Measurements from ENCODE around the gene MED15. TPM values are rescaled to one million over a fixed set of nuclear protein-coding genes. Genes with fewer than 3 reads are reported as not detected.

Gene MED15
- total RNA-seq, 2 experiments from 2014 or later, result 141 to 182 TPM

DNA sequence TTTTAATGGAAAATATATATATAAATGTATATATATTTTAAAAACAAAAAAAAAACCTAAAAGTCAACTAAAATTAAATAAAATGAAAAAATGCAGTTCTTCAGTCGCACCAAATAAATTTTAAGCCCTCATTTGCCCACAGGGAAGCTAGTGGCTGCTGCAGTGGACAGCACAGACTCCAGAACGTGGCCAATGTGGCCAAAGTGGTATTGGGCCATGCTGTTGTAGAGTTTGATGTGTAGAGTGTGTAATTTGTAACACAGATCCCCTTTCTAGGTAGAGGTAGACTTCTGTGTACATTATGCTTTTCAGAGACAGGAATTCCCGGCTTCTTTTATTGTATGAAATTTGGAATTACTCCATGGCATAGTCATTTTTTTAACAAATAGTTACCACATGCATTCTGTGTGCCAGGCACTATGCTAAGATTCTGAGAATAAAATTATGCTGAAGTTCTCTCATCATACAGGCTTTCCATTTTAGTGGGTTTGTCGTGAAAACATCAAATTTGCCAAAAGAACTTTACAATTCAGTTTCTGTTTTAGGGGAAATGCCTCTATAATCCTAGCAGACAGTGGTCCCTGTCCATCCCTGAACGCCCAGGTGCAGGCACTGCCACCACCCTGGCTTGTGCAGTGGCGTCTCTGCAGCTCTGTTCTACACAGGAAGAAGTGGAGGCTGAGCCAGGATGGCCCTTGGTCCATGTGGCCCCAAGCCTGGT is 68.5 kb downstream of the MED15 start:
- H3K9me3 Mint-ChIP-seq, result no peaks in the 10 kb centered on the region
- ChIA-PET CTCF (interaction anchor here (0.6 to 3.9 kb wide), 4 partner anchors 11 to 342 kb away, joined by 3 to 21 read pairs (median 6); no protein-coding TSS in a partner anchor), POLR2A (no interaction called here)
- peak overlapping the region; percentile 80 for H3K27ac Mint-ChIP-seq
- DNase-seq, result no peak
- H3K4me3 Mint-ChIP-seq, result no peak overlapping the region
- no peaks in the 10 kb centered on the region for H3K27me3 Mint-ChIP-seq
- peaks cover 69% of the 10 kb centered on the region for H3K36me3 Mint-ChIP-seq (ENCODE audit: low read depth)
- peaks cover 48% of the 10 kb centered on the region for H3K4me1 Mint-ChIP-seq

DNA sequence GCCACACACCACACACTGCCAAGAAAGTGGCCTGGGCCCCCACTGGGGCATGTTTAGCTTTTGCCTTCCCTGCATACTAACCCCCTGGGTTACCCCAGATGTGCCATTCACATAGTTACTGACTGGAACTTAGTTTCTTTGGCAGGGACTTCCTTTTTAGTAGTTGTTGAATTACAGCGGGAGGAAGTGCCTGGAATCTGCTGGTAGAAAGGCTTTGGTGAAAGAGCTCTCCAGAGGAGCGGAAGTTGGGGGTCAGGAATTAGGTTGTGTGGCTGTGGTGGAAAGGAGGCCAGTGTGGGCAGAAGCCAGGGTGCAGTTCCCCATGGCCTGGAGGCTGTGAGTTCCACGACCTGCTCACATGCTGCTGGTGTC is 69.0 kb downstream of the MED15 start:
- Mint-ChIP-seq H3K4me1 (peaks cover 42% of the 10 kb centered on the region), H3K27ac (peak overlapping the region; percentile 80), H3K9me3 (no peaks in the 10 kb centered on the region), H3K27me3 (no peaks in the 10 kb centered on the region), H3K36me3 (ENCODE audit: low read depth) (peaks cover 63% of the 10 kb centered on the region), H3K4me3 (no peak overlapping the region)
- ChIA-PET POLR2A (no interaction called here), CTCF (interaction anchor here (0.6 to 1.7 kb wide), 3 partner anchors 12 to 342 kb away, joined by 3 to 8 read pairs (median 4); no protein-coding TSS in a partner anchor)
- DNase-seq, result no peak

DNA sequence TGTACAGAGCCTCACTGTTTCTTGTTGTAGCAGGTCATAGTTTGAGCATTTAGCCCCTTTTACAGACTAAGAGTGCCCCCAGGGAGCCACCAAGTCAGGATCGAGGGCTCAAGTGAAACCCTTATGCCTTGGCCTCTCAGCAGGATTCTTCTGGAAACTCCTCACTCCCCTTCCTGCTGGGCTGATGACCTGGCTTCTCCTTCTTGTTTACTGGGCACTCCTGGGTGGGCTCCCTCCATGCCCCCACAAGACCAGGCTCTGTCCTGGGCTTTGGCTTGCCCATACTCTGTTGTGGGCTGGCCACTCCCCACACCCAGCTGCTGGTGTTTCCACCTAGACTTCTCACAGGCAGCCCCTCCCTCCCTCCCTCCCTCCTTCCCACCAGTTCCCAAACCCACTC is 69.6 kb downstream of the MED15 start:
- peaks cover 57% of the 10 kb centered on the region for H3K36me3 Mint-ChIP-seq (ENCODE audit: low read depth)
- no peak for DNase-seq
- H3K4me3 Mint-ChIP-seq, result no peak overlapping the region
- peaks cover 36% of the 10 kb centered on the region for H3K4me1 Mint-ChIP-seq
- H3K9me3 Mint-ChIP-seq, result no peaks in the 10 kb centered on the region
- CTCF ChIA-PET, result interaction anchor here (1.1 to 1.7 kb wide), 2 partner anchors 12 to 29 kb away, joined by 4 to 8 read pairs; no protein-coding TSS in a partner anchor
- POLR2A ChIA-PET, result no interaction called here
- H3K27me3 Mint-ChIP-seq, result no peaks in the 10 kb centered on the region
- H3K27ac Mint-ChIP-seq, result peak overlapping the region; percentile 80

DNA sequence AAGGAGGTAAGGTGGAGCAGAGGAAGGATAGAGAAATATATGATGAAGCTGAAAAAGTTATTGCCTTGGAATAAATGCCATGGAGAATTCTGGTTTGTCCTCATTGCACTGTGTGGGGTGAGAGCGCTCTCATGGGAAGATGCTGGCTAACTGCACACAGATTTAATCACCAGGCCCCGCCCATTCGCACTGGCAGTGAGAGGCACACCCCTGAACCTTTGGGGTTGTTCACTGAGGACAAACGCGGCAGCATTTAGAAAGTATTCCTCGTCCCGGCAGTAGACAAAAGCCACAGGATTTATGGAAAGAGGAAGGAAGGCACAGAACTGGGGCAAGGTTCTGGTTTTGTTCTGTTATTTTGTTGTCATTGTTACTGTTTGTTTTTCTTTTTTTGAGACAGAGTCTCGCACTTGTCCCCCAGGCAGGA is 70.2 kb downstream of the MED15 start:
- H3K27ac Mint-ChIP-seq, result peak overlapping the region; percentile 79

DNA sequence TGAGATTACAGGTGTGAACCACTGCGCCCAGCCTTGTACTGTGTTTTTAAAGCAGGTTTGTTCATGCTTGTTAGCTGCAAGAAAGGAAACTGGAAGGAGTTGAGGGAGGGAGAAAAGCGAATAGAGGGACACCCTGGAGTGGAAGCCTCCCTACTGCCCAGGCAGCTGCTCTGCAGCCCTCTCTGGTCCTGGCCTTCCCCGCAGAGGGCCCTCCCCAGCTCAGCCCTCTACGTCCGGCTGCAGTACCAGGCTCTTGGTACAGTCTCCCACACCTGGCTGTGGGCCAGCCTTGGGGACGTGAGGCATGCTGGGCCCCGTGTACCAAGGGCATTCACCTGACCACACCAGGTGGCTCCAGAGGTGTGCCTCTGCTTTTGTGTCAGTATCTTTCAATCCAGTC is 70.8 kb downstream of the MED15 start:
- Mint-ChIP-seq H3K4me3 (no peak overlapping the region), H3K36me3 (ENCODE audit: low read depth) (peaks cover 48% of the 10 kb centered on the region), H3K27ac (no peak overlapping the region), H3K9me3 (no peaks in the 10 kb centered on the region), H3K4me1 (peaks cover 31% of the 10 kb centered on the region), H3K27me3 (no peaks in the 10 kb centered on the region)
- POLR2A ChIA-PET, result no interaction called here
- DNase-seq, result no peak
- CTCF ChIA-PET, result interaction anchor here (1.3 kb wide), 1 partner anchor 10 kb away, joined by 4 read pairs; no protein-coding TSS in a partner anchor

More for the DNA sequence above, 70.2 kb downstream of the MED15 start:
- Mint-ChIP-seq H3K4me3 (no peak overlapping the region), H3K4me1 (peaks cover 32% of the 10 kb centered on the region), H3K9me3 (no peaks in the 10 kb centered on the region), H3K27me3 (no peaks in the 10 kb centered on the region), H3K36me3 (ENCODE audit: low read depth) (peaks cover 52% of the 10 kb centered on the region)
- CTCF ChIA-PET, result interaction anchor here (1.3 kb wide), 1 partner anchor 10 kb away, joined by 4 read pairs; no protein-coding TSS in a partner anchor
- POLR2A ChIA-PET, result no interaction called here
- DNase-seq, result no peak

DNA sequence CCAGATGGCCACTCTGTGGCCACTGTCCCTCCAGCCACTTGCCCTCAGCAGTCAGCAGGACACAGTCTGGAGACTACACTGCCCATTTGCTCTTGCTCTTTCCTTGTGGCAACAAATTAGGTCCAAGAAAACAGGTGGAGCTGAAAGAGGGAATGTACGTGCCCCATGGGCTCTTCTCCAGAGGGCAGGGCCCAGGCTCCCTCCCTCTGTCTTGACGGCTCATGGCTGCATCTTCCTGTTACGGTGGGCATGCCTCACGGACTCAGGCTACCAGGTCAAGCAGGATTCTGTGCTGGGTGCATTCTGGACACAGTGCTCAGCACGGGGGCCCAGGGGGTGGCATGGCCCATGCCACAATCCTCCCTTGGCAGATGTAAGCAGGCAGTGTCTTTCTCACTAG is 71.3 kb downstream of the MED15 start:
- POLR2A ChIA-PET, result no interaction called here
- Mint-ChIP-seq H3K4me1 (peaks cover 30% of the 10 kb centered on the region), H3K36me3 (ENCODE audit: low read depth) (peaks cover 43% of the 10 kb centered on the region)

DNA sequence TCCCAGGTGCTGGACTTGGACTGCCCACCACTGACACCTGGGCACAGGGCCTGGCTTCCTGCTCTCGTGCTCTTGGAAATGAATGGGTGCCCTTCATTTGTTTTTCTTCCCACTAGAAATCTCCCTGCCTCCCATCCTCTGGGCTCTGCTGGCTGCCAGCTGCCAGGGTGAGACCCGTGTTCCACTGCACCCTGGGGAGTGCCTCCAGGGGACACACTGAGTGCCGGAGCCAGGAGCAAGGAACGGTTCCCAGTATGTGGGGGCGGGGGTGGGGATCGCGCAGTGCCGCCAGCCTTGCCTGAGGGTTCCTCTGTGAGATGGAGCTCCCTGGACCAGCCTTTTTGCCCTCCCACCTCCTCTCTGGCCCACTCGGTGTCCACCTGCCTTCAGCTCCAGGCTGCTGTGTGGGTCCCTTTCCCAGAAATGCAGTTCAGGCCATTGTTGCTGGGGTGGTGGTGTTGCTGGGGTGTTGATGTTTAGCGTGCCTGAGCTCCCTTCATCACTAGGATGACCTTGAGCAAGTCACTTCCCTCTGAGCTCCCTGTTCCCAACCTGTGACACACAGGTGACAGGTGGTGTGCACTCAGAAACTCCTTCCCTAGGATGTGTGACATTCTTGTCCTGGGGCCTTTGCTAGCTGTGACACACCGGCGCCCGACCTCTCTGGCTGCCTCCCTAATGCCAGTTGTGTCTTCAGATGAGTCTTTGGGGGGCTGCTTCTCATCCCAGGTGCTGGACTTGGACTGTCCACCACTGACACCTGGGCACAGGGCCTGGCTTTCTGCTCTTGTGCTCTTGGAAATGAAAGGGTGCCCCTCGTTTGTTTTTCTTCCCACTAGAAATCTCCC is 72.1 kb downstream of the MED15 start:
- H3K4me1 Mint-ChIP-seq, result peaks cover 30% of the 10 kb centered on the region
- no peaks in the 10 kb centered on the region for H3K9me3 Mint-ChIP-seq
- H3K4me3 Mint-ChIP-seq, result no peak overlapping the region
- ChIA-PET POLR2A (no interaction called here), CTCF (interaction anchor here (1.0 to 1.7 kb wide), 4 partner anchors 9 to 29 kb away, joined by 3 to 5 read pairs (median 4); no protein-coding TSS in a partner anchor)
- no peak for DNase-seq
- H3K36me3 Mint-ChIP-seq (ENCODE audit: low read depth), result peaks cover 40% of the 10 kb centered on the region
- H3K27me3 Mint-ChIP-seq, result no peaks in the 10 kb centered on the region
- H3K27ac Mint-ChIP-seq, result peak overlapping the region; percentile 78

More for the DNA sequence above, 71.3 kb downstream of the MED15 start:
- CTCF ChIA-PET, result interaction anchor here (1.3 kb wide), 1 partner anchor 11 kb away, joined by 4 read pairs; no protein-coding TSS in a partner anchor
- H3K27ac Mint-ChIP-seq, result no peak overlapping the region
- H3K9me3 Mint-ChIP-seq, result no peaks in the 10 kb centered on the region
- H3K4me3 Mint-ChIP-seq, result no peak overlapping the region
- H3K27me3 Mint-ChIP-seq, result no peaks in the 10 kb centered on the region
- DNase-seq, result no peak

DNA sequence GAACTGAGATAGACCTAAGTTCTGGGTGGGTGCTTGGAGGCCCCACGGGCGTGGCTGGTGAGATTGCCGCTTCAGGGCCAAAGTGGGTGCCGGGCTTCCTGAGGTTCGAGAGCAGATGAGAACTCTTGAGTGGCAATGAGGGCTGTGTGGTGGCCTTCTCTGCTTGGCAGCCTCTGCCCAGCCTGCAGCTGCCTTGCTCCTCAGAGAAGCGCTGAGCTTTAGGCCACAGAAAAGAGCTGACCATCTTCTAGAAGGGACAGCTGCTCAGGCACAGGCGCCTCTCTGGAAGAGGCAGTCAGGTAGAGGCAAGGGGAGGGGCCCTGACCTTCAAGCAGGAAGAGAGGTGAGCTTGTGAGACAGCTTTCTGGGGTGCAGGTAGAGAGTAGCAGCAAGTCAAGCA is 72.8 kb downstream of the MED15 start:
- POLR2A ChIA-PET, result no interaction called here
- H3K9me3 Mint-ChIP-seq, result no peaks in the 10 kb centered on the region
- H3K36me3 Mint-ChIP-seq (ENCODE audit: low read depth), result peaks cover 39% of the 10 kb centered on the region
- CTCF ChIA-PET, result interaction anchor here (1.0 to 1.7 kb wide), 4 partner anchors 10 to 28 kb away, joined by 3 to 5 read pairs (median 4); no protein-coding TSS in a partner anchor
- no peaks in the 10 kb centered on the region for H3K27me3 Mint-ChIP-seq
- H3K4me1 Mint-ChIP-seq, result peaks cover 27% of the 10 kb centered on the region
- DNase-seq, result no peak
- peak overlapping the region; percentile 78 for H3K27ac Mint-ChIP-seq
- no peak overlapping the region for H3K4me3 Mint-ChIP-seq

DNA sequence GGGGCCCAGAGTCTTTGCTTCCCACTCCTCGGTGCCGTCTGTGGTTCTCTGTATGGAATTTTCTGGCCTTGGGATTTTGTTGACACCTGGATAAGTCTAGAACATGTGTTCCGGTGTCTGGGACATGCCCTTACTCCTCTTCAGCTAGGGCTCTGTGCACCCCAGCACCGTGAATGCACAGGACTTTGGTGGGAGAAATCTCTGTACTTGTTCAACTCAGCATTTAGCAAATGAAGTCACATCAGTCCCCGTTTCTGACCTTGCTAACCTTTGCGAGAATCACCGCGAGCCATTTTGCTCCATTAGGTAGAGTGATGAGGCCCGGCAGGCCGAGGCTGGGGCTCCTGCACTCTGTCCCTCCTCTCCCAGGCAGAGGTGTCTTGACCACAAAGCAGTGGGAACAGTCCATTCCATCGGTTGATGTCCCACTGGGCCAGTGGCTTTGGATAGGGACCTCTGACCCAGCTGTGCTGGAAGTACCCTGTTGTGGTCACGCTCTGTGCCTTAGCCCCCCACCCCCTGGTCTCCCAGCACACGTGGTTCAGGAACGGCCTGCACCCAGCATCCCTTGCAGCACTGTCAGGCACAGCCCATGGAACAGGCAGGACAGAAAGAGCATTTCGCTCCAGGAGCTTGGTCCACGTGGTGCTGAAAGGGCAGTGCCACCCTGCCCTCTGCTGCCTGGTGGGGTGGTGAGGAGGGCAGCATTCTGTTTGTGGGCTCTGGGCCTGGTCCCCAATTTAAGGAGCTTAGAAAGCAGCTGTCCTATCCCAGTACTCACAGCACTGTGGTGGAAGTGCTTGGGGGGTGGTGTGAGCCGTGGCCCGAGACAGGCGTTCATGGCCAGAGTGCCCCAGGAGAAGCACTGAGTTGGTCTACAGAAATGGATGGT is 73.4 kb downstream of the MED15 start:
- H3K36me3 Mint-ChIP-seq (ENCODE audit: low read depth), result peaks cover 39% of the 10 kb centered on the region
- H3K4me1 Mint-ChIP-seq, result peaks cover 25% of the 10 kb centered on the region
- no peaks in the 10 kb centered on the region for H3K9me3 Mint-ChIP-seq
- peak overlapping the region; percentile 57 for H3K27ac Mint-ChIP-seq
- no peaks in the 10 kb centered on the region for H3K27me3 Mint-ChIP-seq
- H3K4me3 Mint-ChIP-seq, result no peak overlapping the region
- POLR2A ChIA-PET, result no interaction called here
- no peak for DNase-seq
- CTCF ChIA-PET, result interaction anchor here (0.6 to 1.7 kb wide), 5 partner anchors 10 to 162 kb away, joined by 3 to 5 read pairs (median 5); no protein-coding TSS in a partner anchor

DNA sequence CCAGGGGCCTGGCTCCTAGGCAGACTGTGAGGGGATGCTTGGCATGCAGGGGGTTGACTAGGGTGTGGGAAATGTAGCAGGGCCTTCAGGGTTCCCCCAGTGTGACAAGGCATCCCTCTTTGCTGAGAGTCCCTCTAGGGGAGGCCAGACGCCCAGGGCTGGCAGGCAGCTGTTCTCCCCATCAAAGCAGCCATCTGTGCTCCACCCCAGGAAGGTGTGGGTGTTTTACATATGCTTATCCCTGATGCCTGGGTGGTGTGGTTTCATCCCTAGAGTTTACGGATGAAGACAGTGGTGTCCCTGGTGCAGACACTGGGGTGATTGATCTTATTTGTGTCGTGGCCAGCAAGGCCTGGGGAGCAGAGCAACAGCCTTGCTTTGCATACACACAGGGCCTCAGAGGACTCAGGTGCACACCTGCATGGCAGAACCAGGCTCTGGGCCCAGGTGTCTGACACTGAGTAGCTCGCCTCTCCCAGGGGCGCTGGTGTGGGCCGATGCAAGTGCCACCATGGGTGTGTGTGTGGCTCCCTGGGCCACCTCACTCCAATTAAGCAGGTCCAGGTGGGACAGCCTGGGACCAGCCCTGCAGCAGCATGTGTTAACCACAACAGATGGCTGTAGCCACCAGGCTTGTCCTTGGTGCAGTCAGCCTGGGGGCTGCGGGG is 74.2 kb downstream of the MED15 start:
- Mint-ChIP-seq H3K36me3 (ENCODE audit: low read depth) (peaks cover 33% of the 10 kb centered on the region), H3K27ac (no peak overlapping the region), H3K4me1 (peaks cover 18% of the 10 kb centered on the region), H3K9me3 (no peaks in the 10 kb centered on the region), H3K4me3 (no peak overlapping the region), H3K27me3 (no peaks in the 10 kb centered on the region)
- POLR2A ChIA-PET, result no interaction called here
- CTCF ChIA-PET, result interaction anchor here (0.6 to 1.7 kb wide), 4 partner anchors 11 to 161 kb away, joined by 4 to 5 read pairs (median 5); no protein-coding TSS in a partner anchor
- no peak for DNase-seq

DNA sequence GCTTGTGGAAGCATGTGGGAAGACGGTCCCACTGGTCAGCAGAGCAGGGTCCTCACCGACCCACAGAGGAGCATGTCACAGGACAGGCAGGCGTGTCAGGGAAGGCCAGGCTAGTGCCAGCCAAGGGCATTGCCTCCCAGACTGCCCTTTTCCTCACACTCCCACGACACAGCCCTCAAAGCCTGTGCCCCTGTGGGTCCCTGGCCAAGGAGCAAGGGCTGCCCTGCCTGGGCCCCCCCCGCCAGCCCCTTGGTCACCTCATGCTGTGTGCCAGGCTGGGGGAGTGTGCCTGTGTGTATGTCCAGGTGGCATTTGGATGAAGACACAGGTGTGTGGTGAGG is 74.7 kb downstream of the MED15 start:
- Mint-ChIP-seq H3K4me1 (peaks cover 13% of the 10 kb centered on the region), H3K36me3 (ENCODE audit: low read depth) (peaks cover 31% of the 10 kb centered on the region), H3K27ac (no peak overlapping the region), H3K27me3 (no peaks in the 10 kb centered on the region), H3K9me3 (no peaks in the 10 kb centered on the region), H3K4me3 (no peak overlapping the region)
- CTCF ChIA-PET, result interaction anchor here (1.4 kb wide), 1 partner anchor 13 kb away, joined by 5 read pairs; no protein-coding TSS in a partner anchor
- no peak for DNase-seq
- POLR2A ChIA-PET, result no interaction called here
